ENCODE data around the gene DTNB. TPM values are rescaled to one million over a fixed set of nuclear protein-coding genes. Genes with fewer than 3 reads are reported as not detected.

The DTNB gene
- total and polyA plus RNA-seq, 2 of the 4 experiments (the other 2 are of a cell fraction): 3.8 to 5.3 TPM

GRCh38 chr2:25372405-25373268 lies 300.7 kb downstream of the DTNB start:
- POLR2A ChIA-PET (ENCODE audit: unreplicated experiment): no interaction called here
- H3K4me2 ChIP-seq (ENCODE audit: low read depth, low read length): no peak overlapping the region
- intact Hi-C loops (cut with micrococcal nuclease): no loop called here
- H4K20me1 ChIP-seq (ENCODE audit: insufficient read depth, low read length): no peaks in the 10 kb centered on the region
- H3K4me1 ChIP-seq (ENCODE audit: control insufficient read depth, insufficient read depth, low read length): peaks cover 8% of the 10 kb centered on the region
- no peak overlapping the region for H3K4ac ChIP-seq (ENCODE audit: low read depth, low read length)
- no peak overlapping the region for H3K23ac ChIP-seq (ENCODE audit: low read depth, low read length)
- H3K9me3 ChIP-seq (ENCODE audit: control insufficient read depth, insufficient read depth, low read length): no peaks in the 10 kb centered on the region
- H3K9ac ChIP-seq (ENCODE audit: low read depth, low read length): no peak overlapping the region
- CTCF ChIA-PET: no interaction called here
- 80% methylated on average over 2 of the region's 25 CpGs; no CpG with 5 or more reads in 1 of the 2 experiments for WGBS, 2 experiments (ENCODE audit: extremely low coverage in 2 of 2, insufficient read length in 1 of 2)
- no TSS peak for BruUV-seq (replicated peaks)
- H2BK20ac ChIP-seq (ENCODE audit: low read depth, low read length): no peak overlapping the region
- no peak overlapping the region for H3K27ac ChIP-seq (ENCODE audit: insufficient read depth, low read length)
- H2AFZ ChIP-seq (replicated peaks; ENCODE audit: low read length, poor library complexity): peak overlapping the region; percentile 32
- no peak overlapping the region; the same call in 1 of the 2 replicates for H3K14ac ChIP-seq (replicated peaks; ENCODE audit: low read depth, low read length)
- TF ChIP-seq BHLHE40 (IDR thresholded peaks at IDR 0.05; ENCODE audit: low read depth, low read length) (no peak), RAD21 (IDR thresholded peaks at IDR 0.05; ENCODE audit: low read length) (no peak), MXI1 (IDR thresholded peaks at IDR 0.05; ENCODE audit: borderline replicate concordance, low read depth, low read length) (no peak), CEBPB (IDR thresholded peaks at IDR 0.05; ENCODE audit: low read depth, low read length) (no peak), NFE2L2 (IDR thresholded peaks at IDR 0.05; ENCODE audit: low read depth, low read length) (no peak), MAZ (IDR thresholded peaks at IDR 0.05; ENCODE audit: borderline replicate concordance, low read depth, low read length) (no peak), CHD1 (IDR thresholded peaks at IDR 0.05; ENCODE audit: low read depth, low read length) (no peak)
- no peak overlapping the region for H2BK5ac ChIP-seq (ENCODE audit: low read depth, low read length, poor library complexity, severe bottlenecking)
- peaks cover 3% of the 10 kb centered on the region; the same call in 1 of the 2 replicates for H3K27me3 ChIP-seq (ENCODE audit: control insufficient read depth, insufficient read depth, low read length)
- H2BK120ac ChIP-seq (ENCODE audit: low read depth, low read length): no peak overlapping the region
- H3K56ac ChIP-seq (ENCODE audit: extremely low read depth, insufficient read depth, low read length): no peak overlapping the region
- in situ Hi-C loops (cut with MboI; ENCODE audit: low sequenced_read_pairs): no loop called here
- H2BK15ac ChIP-seq (ENCODE audit: low read depth, low read length): no peak overlapping the region
- no peak overlapping the region for H4K91ac ChIP-seq (ENCODE audit: insufficient read depth, low read depth, low read length)
- dilution Hi-C loops (cut with HindIII; ENCODE audit: low sequenced_read_pairs, unreplicated experiment): no loop called here
- no peak overlapping the region for H3K18ac ChIP-seq (ENCODE audit: low read depth, low read length)
- ATAC-seq (ENCODE audit: low read depth) (no peak), DNase-seq (no peak)
- peaks cover 10% of the 10 kb centered on the region; the same call in 1 of the 2 replicates for H3K9me1 ChIP-seq (ENCODE audit: insufficient read depth, low read length)
- H3K36me3 ChIP-seq (ENCODE audit: control insufficient read depth, insufficient read depth, low read length): no peaks in the 10 kb centered on the region
- no peak overlapping the region for H4K8ac ChIP-seq (ENCODE audit: low read depth in 2 of 2, low read length in 2 of 2)
- H2AK9ac ChIP-seq (replicated peaks; ENCODE audit: low read depth, low read length, poor library complexity): peak overlapping the region; percentile 28
- H4K5ac ChIP-seq (ENCODE audit: low read depth, low read length): no peak overlapping the region
- H3K4me3 ChIP-seq (ENCODE audit: insufficient read depth, low read depth, low read length): no peak overlapping the region
- H3K79me1 ChIP-seq (ENCODE audit: low read depth in 1 of 2, low read length in 2 of 2): no peaks in the 10 kb centered on the region
- H2AK5ac ChIP-seq (ENCODE audit: low read depth, low read length): no peak overlapping the region
